Measurements from ENCODE around the gene P2RY6. TPM values are rescaled to one million over a fixed set of nuclear protein-coding genes. Genes with fewer than 3 reads are reported as not detected.

Gene P2RY6
- total and polyA plus RNA-seq, 10 of the 15 experiments (the other 5 are each of a cell fraction or from before 2014, with no cell fraction given), result 0.05 to 0.90 (median 0.22) TPM; not detected in 4

GRCh38 chr11:73295996-73296318 is 23.8 kb downstream of the P2RY6 start:
- Histone ChIP-seq H3K9me3 (replicated peaks; ENCODE audit: control insufficient read depth, insufficient read depth, low read length) (no peaks in the 10 kb centered on the region), H3K4me1 (ENCODE audit: control insufficient read depth, insufficient read depth, low read length) (no peaks in the 10 kb centered on the region), H3K27me3 (replicated peaks in 1 of 2; ENCODE audit: control insufficient read depth in 2 of 2, insufficient read depth in 2 of 2, low read length in 1 of 2) (no peaks in the 10 kb centered on the region; a peak in 2 of 4 replicates), H3K9ac (ENCODE audit: control insufficient read depth, insufficient read depth, low read length) (no peak overlapping the region), H4K20me1 (ENCODE audit: control insufficient read depth, insufficient read depth) (no peaks in the 10 kb centered on the region), H3K36me3 (ENCODE audit: control insufficient read depth in 2 of 2, insufficient read depth in 2 of 2, low read length in 1 of 2) (no peaks in the 10 kb centered on the region), H3K4me2 (ENCODE audit: control insufficient read depth, insufficient read depth) (no peak overlapping the region), H3K79me2 (ENCODE audit: control insufficient read depth, insufficient read depth, low read length) (no peaks in the 10 kb centered on the region), H2AFZ (ENCODE audit: control insufficient read depth, low read depth, low read length) (no peak overlapping the region), H3K27ac (ENCODE audit: control insufficient read depth, insufficient read depth) (no peak overlapping the region), H3K4me3 (no peak overlapping the region)
- FAIRE-seq (no peak), ATAC-seq (no peak), DNase-seq (ENCODE audit: low read depth, low spot score) (no peak)
- POLR2A ChIA-PET, result no interaction called here
- TF ChIP-seq PAX5 (IDR thresholded peaks at IDR 0.05; ENCODE audit: borderline replicate concordance, low read depth, low read length) (no peak), ZBED1 (IDR thresholded peaks at IDR 0.05; ENCODE audit: borderline replicate concordance) (no peak), BRCA1 (IDR thresholded peaks at IDR 0.05; ENCODE audit: low read depth, low read length) (no peak), PRDM15 (CRISPR knock-in tag; IDR thresholded peaks at IDR 0.05) (no peak), SMC3 (IDR thresholded peaks at IDR 0.05; ENCODE audit: borderline replicate concordance, low read length) (no peak), ZNF384 (IDR thresholded peaks at IDR 0.05; ENCODE audit: borderline replicate concordance, low read depth, low read length) (no peak), PAX8 (IDR thresholded peaks at IDR 0.05) (no peak), MXI1 (IDR thresholded peaks at IDR 0.05; ENCODE audit: low read depth, low read length) (no peak), NFYA (IDR thresholded peaks at IDR 0.05; ENCODE audit: borderline replicate concordance, low read depth, low read length) (no peak)
- intact Hi-C loops (cut with micrococcal nuclease; ENCODE audit: unreplicated experiment) (loop anchor here (1.0 kb wide), 1 partner anchor 39 kb away; no protein-coding TSS in a partner anchor), in situ Hi-C loops (cut with MboI) (no loop called here)
- SMC1A ChIA-PET (ENCODE audit: uncharacterized antibody, unreplicated experiment), result interaction anchor here (2.2 kb wide), 1 partner anchor 39 kb away, joined by 24 read pairs; no protein-coding TSS in a partner anchor
- CTCF ChIA-PET, result interaction anchor here (1.3 to 17.3 kb wide), 5 partner anchors 8 to 55 kb away, joined by 3 to 326 read pairs (median 19); partner anchors contain the start of gene ARHGEF17
- 67% methylated on average over 3 of the region's 3 CpGs for WGBS (ENCODE audit: insufficient coverage, insufficient replicate concordance, low lambda C conversion rate, missing lambda C conversion rate)
- RAD21 ChIA-PET (ENCODE audit: unreplicated experiment), result interaction anchor here (2.5 kb wide), 1 partner anchor 39 kb away, joined by 30 read pairs; no protein-coding TSS in a partner anchor
- no TSS peak for BruUV-seq (replicated peaks)
